ENCODE data around the gene EMP1. TPM values are rescaled to one million over a fixed set of nuclear protein-coding genes. Genes with fewer than 3 reads are reported as not detected.

Gene EMP1
- total and polyA plus RNA-seq, 2 donors (not counting 1 experiment from before 2014, with no cell fraction given), result 53.5 to 437 TPM

DNA sequence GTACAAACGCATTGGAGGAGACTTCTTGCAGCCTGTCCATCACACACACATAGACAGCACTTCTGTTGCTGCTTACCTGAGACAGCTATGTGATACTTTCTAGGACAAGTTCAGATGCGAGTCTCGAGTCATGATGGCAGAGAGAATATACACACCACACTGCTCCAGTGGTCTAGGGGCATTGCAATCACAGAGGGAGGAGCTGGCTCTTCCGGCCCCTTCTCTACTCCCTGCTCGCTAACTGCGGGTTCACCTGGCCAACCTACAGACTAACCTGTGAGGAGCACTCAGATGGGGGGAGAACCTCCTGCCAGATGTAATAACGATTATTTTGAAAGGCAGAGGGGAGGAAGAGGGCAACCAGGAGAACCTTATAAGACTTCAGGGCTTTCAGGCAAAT, 30.7 kb downstream of the EMP1 start:
- TF ChIP-seq, protein P1, sequence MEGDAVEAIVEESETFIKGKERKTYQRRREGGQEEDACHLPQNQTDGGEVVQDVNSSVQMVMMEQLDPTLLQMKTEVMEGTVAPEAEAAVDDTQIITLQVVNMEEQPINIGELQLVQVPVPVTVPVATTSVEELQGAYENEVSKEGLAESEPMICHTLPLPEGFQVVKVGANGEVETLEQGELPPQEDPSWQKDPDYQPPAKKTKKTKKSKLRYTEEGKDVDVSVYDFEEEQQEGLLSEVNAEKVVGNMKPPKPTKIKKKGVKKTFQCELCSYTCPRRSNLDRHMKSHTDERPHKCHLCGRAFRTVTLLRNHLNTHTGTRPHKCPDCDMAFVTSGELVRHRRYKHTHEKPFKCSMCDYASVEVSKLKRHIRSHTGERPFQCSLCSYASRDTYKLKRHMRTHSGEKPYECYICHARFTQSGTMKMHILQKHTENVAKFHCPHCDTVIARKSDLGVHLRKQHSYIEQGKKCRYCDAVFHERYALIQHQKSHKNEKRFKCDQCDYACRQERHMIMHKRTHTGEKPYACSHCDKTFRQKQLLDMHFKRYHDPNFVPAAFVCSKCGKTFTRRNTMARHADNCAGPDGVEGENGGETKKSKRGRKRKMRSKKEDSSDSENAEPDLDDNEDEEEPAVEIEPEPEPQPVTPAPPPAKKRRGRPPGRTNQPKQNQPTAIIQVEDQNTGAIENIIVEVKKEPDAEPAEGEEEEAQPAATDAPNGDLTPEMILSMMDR (conservative IDR thresholded peaks at IDR 0.05 in 1 of 2, IDR thresholded peaks at IDR 0.05 in 1 of 2; ENCODE audit: low read depth in 1 of 2, low read length in 2 of 2), result no peak
- TF ChIP-seq EZH2 (IDR thresholded peaks at IDR 0.05; ENCODE audit: low read length, missing control alignments), result no peak
- H3K9ac ChIP-seq (ENCODE audit: insufficient read depth, low read length), result no peak overlapping the region
- no peaks in the 10 kb centered on the region for H3K36me3 ChIP-seq (ENCODE audit: control insufficient read depth, insufficient read depth, low read length)
- no peaks in the 10 kb centered on the region for H3K27me3 ChIP-seq (ENCODE audit: control insufficient read depth, insufficient read depth, low read length)
- no peaks in the 10 kb centered on the region for H3K9me3 ChIP-seq (ENCODE audit: control insufficient read depth, insufficient read depth, low read depth, low read length)
- peaks cover 12% of the 10 kb centered on the region for H3K4me1 ChIP-seq (ENCODE audit: control insufficient read depth, extremely low read depth, insufficient read depth, low read length)
- no peak overlapping the region for H3K4me3 ChIP-seq (replicated peaks in 1 of 4; ENCODE audit: control extremely low read depth in 1 of 4, insufficient read depth in 1 of 4, low read depth in 3 of 4, low read length in 4 of 4)
- no peak for DNase-seq (ENCODE audit: low read depth in 2 of 2)
- no peak overlapping the region for H3K27ac ChIP-seq (ENCODE audit: insufficient read depth, low read length)
- H2AFZ ChIP-seq (ENCODE audit: low read length), result no peak overlapping the region
- no peaks in the 10 kb centered on the region for H3K79me2 ChIP-seq (ENCODE audit: control insufficient read depth, insufficient read depth, low read length)
- no peak overlapping the region for H3K4me2 ChIP-seq (ENCODE audit: extremely low read depth, insufficient read depth, low read length)
- H4K20me1 ChIP-seq (ENCODE audit: control insufficient read depth, extremely low read depth, insufficient read depth, low read length), result no peaks in the 10 kb centered on the region

DNA sequence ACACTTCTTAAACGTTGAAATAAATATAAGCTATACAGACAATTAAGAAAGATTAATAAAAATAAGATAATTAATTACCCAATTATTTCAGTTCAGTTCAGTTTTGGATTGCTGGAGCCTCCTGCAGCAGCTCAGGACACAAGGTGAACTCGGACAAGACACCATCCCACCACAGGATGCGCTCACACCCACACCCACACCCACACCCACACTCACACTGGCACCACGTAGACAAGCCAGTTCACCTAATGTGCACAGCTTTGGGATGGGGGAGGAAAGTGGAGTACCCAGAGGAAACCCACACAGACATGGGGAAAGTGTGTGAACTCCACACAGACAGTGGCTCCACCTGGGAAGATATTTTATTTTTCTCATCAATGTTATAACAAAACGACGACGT, 32.1 kb downstream of the EMP1 start:
- Histone ChIP-seq H3K79me2 (ENCODE audit: control insufficient read depth, insufficient read depth, low read length) (no peaks in the 10 kb centered on the region), H3K4me2 (ENCODE audit: extremely low read depth, insufficient read depth, low read length) (no peak overlapping the region), H3K4me3 (replicated peaks in 1 of 4; ENCODE audit: control extremely low read depth in 1 of 4, insufficient read depth in 1 of 4, low read depth in 3 of 4, low read length in 4 of 4) (no peak overlapping the region), H3K9me3 (ENCODE audit: control insufficient read depth, insufficient read depth, low read depth, low read length) (no peaks in the 10 kb centered on the region), H3K9ac (ENCODE audit: insufficient read depth, low read length) (no peak overlapping the region), H3K27me3 (ENCODE audit: control insufficient read depth, insufficient read depth, low read length) (no peaks in the 10 kb centered on the region), H2AFZ (ENCODE audit: low read length) (no peak overlapping the region), H3K4me1 (ENCODE audit: control insufficient read depth, extremely low read depth, insufficient read depth, low read length) (peaks cover 4% of the 10 kb centered on the region), H4K20me1 (ENCODE audit: control insufficient read depth, extremely low read depth, insufficient read depth, low read length) (no peaks in the 10 kb centered on the region), H3K27ac (ENCODE audit: insufficient read depth, low read length) (no peak overlapping the region), H3K36me3 (ENCODE audit: control insufficient read depth, insufficient read depth, low read length) (no peaks in the 10 kb centered on the region)
- no peak for TF ChIP-seq EZH2 (IDR thresholded peaks at IDR 0.05; ENCODE audit: low read length, missing control alignments)
- TF ChIP-seq, protein P1 (conservative IDR thresholded peaks at IDR 0.05 in 1 of 2, IDR thresholded peaks at IDR 0.05 in 1 of 2; ENCODE audit: low read depth in 1 of 2, low read length in 2 of 2), result no peak
- DNase-seq (ENCODE audit: low read depth in 2 of 2), result no peak

DNA sequence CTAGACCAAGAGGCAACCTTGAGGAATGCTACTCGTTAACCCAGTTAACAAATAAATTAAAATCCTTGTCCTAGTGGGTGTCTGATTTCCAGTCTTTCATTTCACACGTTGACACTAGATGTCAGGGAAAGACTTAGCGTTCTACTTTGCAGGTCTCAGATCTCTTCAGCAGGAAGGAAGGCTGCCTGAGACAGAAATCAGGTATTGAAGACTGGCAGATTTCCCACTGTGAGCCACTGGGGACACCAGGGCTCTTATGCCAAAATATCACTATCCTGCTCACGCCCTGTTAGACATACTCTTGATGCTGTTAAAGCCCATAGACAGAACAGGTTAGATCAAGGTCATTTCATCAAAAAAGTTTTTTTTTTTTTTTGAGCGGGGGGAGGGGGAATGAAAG, 33.0 kb downstream of the EMP1 start:
- no peaks in the 10 kb centered on the region for H4K20me1 ChIP-seq (ENCODE audit: control insufficient read depth, extremely low read depth, insufficient read depth, low read length)
- H3K27me3 ChIP-seq (ENCODE audit: control insufficient read depth, insufficient read depth, low read length), result no peaks in the 10 kb centered on the region
- no peak overlapping the region for H2AFZ ChIP-seq (ENCODE audit: low read length)
- H3K4me1 ChIP-seq (ENCODE audit: control insufficient read depth, extremely low read depth, insufficient read depth, low read length), result no peaks in the 10 kb centered on the region
- no peak overlapping the region for H3K4me3 ChIP-seq (replicated peaks in 1 of 4; ENCODE audit: control extremely low read depth in 1 of 4, insufficient read depth in 1 of 4, low read depth in 3 of 4, low read length in 4 of 4)
- DNase-seq (ENCODE audit: low read depth in 2 of 2), result no peak
- no peak overlapping the region for H3K4me2 ChIP-seq (ENCODE audit: extremely low read depth, insufficient read depth, low read length)
- H3K79me2 ChIP-seq (ENCODE audit: control insufficient read depth, insufficient read depth, low read length), result no peaks in the 10 kb centered on the region
- no peak overlapping the region for H3K27ac ChIP-seq (ENCODE audit: insufficient read depth, low read length)
- no peaks in the 10 kb centered on the region for H3K9me3 ChIP-seq (ENCODE audit: control insufficient read depth, insufficient read depth, low read depth, low read length)
- no peak for TF ChIP-seq EZH2 (IDR thresholded peaks at IDR 0.05; ENCODE audit: low read length, missing control alignments)
- TF ChIP-seq, protein P1 (conservative IDR thresholded peaks at IDR 0.05 in 1 of 2, IDR thresholded peaks at IDR 0.05 in 1 of 2; ENCODE audit: low read depth in 1 of 2, low read length in 2 of 2), result no peak
- H3K36me3 ChIP-seq (ENCODE audit: control insufficient read depth, insufficient read depth, low read length), result no peaks in the 10 kb centered on the region
- no peak overlapping the region for H3K9ac ChIP-seq (ENCODE audit: insufficient read depth, low read length)
